ENCODE measurements around the gene ZNF91. TPM values are rescaled to one million over a fixed set of nuclear protein-coding genes. Genes with fewer than 3 reads are reported as not detected.
"Not testable (repeated sequence)": the region's sequence is repeated elsewhere in the genome, so short reads cannot be mapped to it uniquely, and the experiment has no call there.

The ZNF91 gene
- total and polyA plus RNA-seq, 10 of the 15 experiments (the other 5 are each of a cell fraction or from before 2014, with no cell fraction given), result 4.6 to 31.1 (median 11.3) TPM

GRCh38 chr19:23289966-23290365, 105.3 kb downstream of the ZNF91 start:
- FAIRE-seq; SMC1A ChIA-PET (ENCODE audit: uncharacterized antibody, unreplicated experiment); H3K27ac ChIP-seq (ENCODE audit: control insufficient read depth, insufficient read depth): not testable (repeated sequence)

More at GRCh38 chr19:23289966-23290365, 105.3 kb downstream of the ZNF91 start:
- H3K9me3 ChIP-seq (replicated peaks; ENCODE audit: control insufficient read depth, insufficient read depth, low read length); CTCF ChIA-PET; intact Hi-C loops (cut with micrococcal nuclease; ENCODE audit: unreplicated experiment); H3K9ac ChIP-seq (ENCODE audit: control insufficient read depth, insufficient read depth, low read length); ATAC-seq; RAD21 ChIA-PET (ENCODE audit: unreplicated experiment); DNase-seq (ENCODE audit: low read depth, low spot score); H3K4me2 ChIP-seq (ENCODE audit: control insufficient read depth, insufficient read depth); POLR2A ChIA-PET; H4K20me1 ChIP-seq (ENCODE audit: control insufficient read depth, insufficient read depth); H2AFZ ChIP-seq (ENCODE audit: control insufficient read depth, low read depth, low read length); BruUV-seq (replicated peaks); H3K4me1 ChIP-seq (ENCODE audit: control insufficient read depth, insufficient read depth, low read length); H3K36me3 ChIP-seq (ENCODE audit: control insufficient read depth in 2 of 2, insufficient read depth in 2 of 2, low read length in 1 of 2); H3K27me3 ChIP-seq (replicated peaks in 1 of 2; ENCODE audit: control insufficient read depth in 2 of 2, insufficient read depth in 2 of 2, low read length in 1 of 2); H3K4me3 ChIP-seq; H3K79me2 ChIP-seq (ENCODE audit: control insufficient read depth, insufficient read depth, low read length); in situ Hi-C loops (cut with MboI): not testable (repeated sequence)
- WGBS (ENCODE audit: insufficient coverage, insufficient replicate concordance, low lambda C conversion rate, missing lambda C conversion rate), result 91% methylated on average over 15 of the region's 26 CpGs

Small RNA genes lying within 50 kb of the gene (small RNA-seq; reads per million reads assigned to genes)
- not detected for gene VN1R91P

Other genes starting within 250 kb of the ZNF91 start
- 10.8 and 11.1 TPM in 2 replicates for gene ZNF724, start 145.1 kb downstream of the ZNF91 start, total RNA-seq (2014; rRNA removed)
- 14.2 and 14.7 TPM in 2 replicates for gene ZNF724, start 145.1 kb downstream of the ZNF91 start, total RNA-seq (2014; rRNA removed; fragmentation: Illumina TruSeq; extraction: Trizol)
- 6.5 and 7.3 TPM in 2 replicates for gene ZNF724, start 145.1 kb downstream of the ZNF91 start, total RNA-seq (2021)
- 3.2 and 4.3 TPM in 2 replicates for gene ZNF724, start 145.1 kb downstream of the ZNF91 start, polyA plus RNA-seq (2011; rRNA removed)
- gene ZNF724, start 145.1 kb downstream of the ZNF91 start, polyA plus RNA-seq (2014; fragmentation: Illumina TruSeq; extraction: Trizol), result 3.7 and 4.2 TPM in 2 replicates
- gene ZNF724, start 145.1 kb downstream of the ZNF91 start, polyA plus RNA-seq (2014; fragmentation: Nextera tagmentation; extraction: Ambion mirVana), result 1 to 10 TPM in 1 of 2 experiments, under 1 TPM in 1; 0.71 to 1.1 TPM
- 3.0 and 3.9 TPM in 2 replicates for gene ZNF724, start 145.1 kb downstream of the ZNF91 start, polyA plus RNA-seq (2014; rRNA removed)
- 1 to 10 TPM; 4.1 to 5.8 TPM for gene ZNF724, start 145.1 kb downstream of the ZNF91 start, polyA plus RNA-seq (2016; fragmentation: Nextera tagmentation; extraction: Ambion mirVana)